Keratinocyte (primary cell): ENCODE data around the gene ZSCAN1. TPM values are rescaled to one million over a fixed set of nuclear protein-coding genes. Genes with fewer than 3 reads are reported as not detected.

Experiments used
- DNase-seq: peaks from one replicate; pipeline ENCODE4 v3.0.0-alpha.2; 2011; ENCODE audit warnings: low read depth, missing footprints, low spot score
- FAIRE-seq: peaks from 2 replicates; lab custom pipeline; 2011; peaks lifted over from hg19 to GRCh38; lab: Jason Lieb, UNC
- H2AFZ ChIP-seq: 2 replicates; pipeline ENCODE4 v1.6.0; 2012; ENCODE audit warnings: low read length, control low read depth, inconsistent platforms; ENCODE audit not compliant: control insufficient read depth
- H3K27ac ChIP-seq: 2 replicates; pipeline ENCODE4 v1.5.1; 2011; ENCODE audit warnings: low read length; ENCODE audit not compliant: control insufficient read depth, insufficient read depth
- H3K27me3 ChIP-seq: 3 replicates; pipeline ENCODE4 v1.6.0; 2011; ENCODE audit warnings: low read length; ENCODE audit not compliant: control insufficient read depth, insufficient read depth; ENCODE audit errors: extremely low read depth
- H3K36me3 ChIP-seq, 2 experiments: 2 replicates in 1 of 2; 3 replicates in 1 of 2; pipeline ENCODE4 v1.5.1; 2011; ENCODE audit warnings: low read length in 2 of 2, mild to moderate bottlenecking in 1 of 2; ENCODE audit not compliant: control insufficient read depth in 2 of 2, insufficient read depth in 2 of 2; ENCODE audit errors: extremely low read depth in 1 of 2
- H3K4me1 ChIP-seq: 3 replicates; pipeline ENCODE4 v1.5.1; 2011; ENCODE audit warnings: low read length; ENCODE audit not compliant: control insufficient read depth, insufficient read depth; ENCODE audit errors: extremely low read depth
- H3K4me2 ChIP-seq: 3 replicates; pipeline ENCODE4 v1.6.0; 2011; ENCODE audit warnings: low read depth, low read length; ENCODE audit not compliant: control insufficient read depth, insufficient read depth; ENCODE audit errors: extremely low read depth
- H3K4me3 ChIP-seq, 3 experiments: fragments of 200-600 bp in 1 of 3; sonication (generic) in 1 of 3; 2 replicates in 2 of 3; 3 replicates in 1 of 3; pipeline ENCODE4 v1.5.1; 2011 to 2016; ENCODE audit warnings: low read length in 3 of 3, mild to moderate bottlenecking in 3 of 3, control low read depth in 2 of 3, inconsistent platforms in 1 of 3, low read depth in 1 of 3, mixed read lengths in 1 of 3, mixed run types in 1 of 3, moderate library complexity in 1 of 3; ENCODE audit not compliant: control insufficient read depth in 2 of 3, insufficient read depth in 2 of 3; ENCODE audit errors: extremely low read depth in 1 of 3
- H3K79me2 ChIP-seq: 2 replicates; pipeline ENCODE4 v1.6.0; 2012; ENCODE audit warnings: low read length; ENCODE audit not compliant: control insufficient read depth, insufficient read depth
- H3K9ac ChIP-seq: 3 replicates; pipeline ENCODE4 v1.6.0; 2011; ENCODE audit warnings: low read length; ENCODE audit not compliant: control insufficient read depth, insufficient read depth; ENCODE audit errors: extremely low read depth
- H3K9me1 ChIP-seq: 3 replicates; pipeline ENCODE4 v1.6.0; 2011; ENCODE audit warnings: low read length; ENCODE audit not compliant: control insufficient read depth, insufficient read depth; ENCODE audit errors: extremely low read depth
- H3K9me3 ChIP-seq: 2 replicates; pipeline ENCODE4 v1.5.1; 2012; ENCODE audit warnings: low read depth, low read length; ENCODE audit not compliant: control insufficient read depth
- H4K20me1 ChIP-seq: 3 replicates; pipeline ENCODE4 v1.6.0; 2011; ENCODE audit warnings: low read length; ENCODE audit not compliant: control insufficient read depth, insufficient read depth; ENCODE audit errors: extremely low read depth
- CTCF ChIP-seq, 3 experiments: IDR thresholded peaks in 1 of 3; conservative IDR thresholded peaks in 1 of 3; optimal IDR thresholded peaks in 1 of 3; 2 replicates in 2 of 3; 3 replicates in 1 of 3; pipeline versions ENCODE3 to v1.5.1; 2011; ENCODE audit warnings: low read length in 3 of 3, mild to moderate bottlenecking in 3 of 3, moderate library complexity in 2 of 3, control low read depth in 1 of 3, inconsistent platforms in 1 of 3; ENCODE audit not compliant: insufficient read depth in 2 of 3; ENCODE audit errors: extremely low read depth in 1 of 3
- EZH2 ChIP-seq: IDR thresholded peaks from one replicate; pipeline ENCODE4 v1.6.1; 2012; ENCODE audit warnings: inconsistent platforms, mild to moderate bottlenecking, low read length, moderate library complexity
- dilution Hi-C: fragments of 300-500 bp; cut with MboI; formaldehyde crosslinking; loops from one replicate; pipeline ENCODE4 v1.7.0; 2020; ENCODE audit warnings: low sequenced_read_pairs; ENCODE audit not compliant: extremely low pct_ligation_motif_present
- polyA plus RNA-seq, 5 experiments: library from polyadenylated mRNA; depleted of rRNA in 3 of 5; stranded (reverse) in 3 of 5; stranded (forward) in 1 of 5; unstranded in 1 of 5; fragments of >200 nt; gene quantifications; 1 replicate in 1 of 5; 2 replicates in 3 of 5; 3 replicates in 1 of 5; pipeline versions ENCODE4 v1.2.1 to v1.2.3, GENCODE V29; 2011 to 2012; ENCODE audit warnings: missing spikeins in 2 of 5, low read depth in 1 of 5, low replicate concordance in 1 of 5

Gene ZSCAN1
- polyA plus RNA-seq, 1 donor (not counting 4 experiments of a cell fraction or from before 2014, with no cell fraction given) = not detected

GRCh38 chr19:58067240-58067912 is 33.6 kb downstream of the ZSCAN1 start:
- Histone ChIP-seq H3K4me1 (no peaks in the 10 kb centered on the region), H3K9me3 (peaks cover 31% of the 10 kb centered on the region), H3K27me3 (no peaks in the 10 kb centered on the region), H3K4me2 (no peak overlapping the region), H3K9ac (no peak overlapping the region), H3K4me3 (no peak overlapping the region), H2AFZ (no peak overlapping the region), H3K79me2 (no peaks in the 10 kb centered on the region), H3K27ac (no peak overlapping the region), H3K36me3 (peaks cover 0 to 1% of the 10 kb centered on the region in 2 experiments), H3K9me1 (no peaks in the 10 kb centered on the region), H4K20me1 (no peaks in the 10 kb centered on the region)
- no peak for DNase-seq
- dilution Hi-C loops = no loop called here
- no peak for TF ChIP-seq CTCF (optimal IDR thresholded peaks at IDR 0.05 in 1 of 3, IDR thresholded peaks at IDR 0.05 in 1 of 3, conservative IDR thresholded peaks at IDR 0.05 in 1 of 3; ENCODE audit: extremely low read depth in 1 of 3, insufficient read depth in 2 of 3, low read length in 3 of 3)
- no peak for TF ChIP-seq EZH2
- FAIRE-seq = no peak

GRCh38 chr19:58079792-58080191 is 46.0 kb downstream of the ZSCAN1 start:
- Histone ChIP-seq H3K9me3 (peaks cover 12% of the 10 kb centered on the region), H3K27ac (no peak overlapping the region), H3K9ac (no peak overlapping the region), H3K36me3 (peaks cover 0 to 3% of the 10 kb centered on the region in 2 experiments), H3K4me1 (no peaks in the 10 kb centered on the region), H2AFZ (no peak overlapping the region), H3K79me2 (no peaks in the 10 kb centered on the region), H3K4me3 (no peak overlapping the region), H3K4me2 (no peak overlapping the region), H3K27me3 (no peaks in the 10 kb centered on the region), H4K20me1 (no peaks in the 10 kb centered on the region), H3K9me1 (no peaks in the 10 kb centered on the region)
- FAIRE-seq (no peak), DNase-seq (no peak)
- TF ChIP-seq EZH2 (no peak), CTCF (optimal IDR thresholded peaks at IDR 0.05 in 1 of 3, IDR thresholded peaks at IDR 0.05 in 1 of 3, conservative IDR thresholded peaks at IDR 0.05 in 1 of 3; ENCODE audit: extremely low read depth in 1 of 3, insufficient read depth in 2 of 3, low read length in 3 of 3) (no peak)
- dilution Hi-C loops = no loop called here
